Stimulated activated CD8-positive, alpha-beta memory T cell treated with anti-CD3 and anti-CD28 coated beads, Interleukin-4, amount 100 ng/mL, for 1 hour (primary cell): ENCODE results near the gene MPDU1.
"Not testable (repeated sequence)": the region's sequence is repeated elsewhere in the genome, so short reads cannot be mapped to it uniquely, and the experiment has no call there.

Experiments used
- DNase-seq, 2 donors: peaks; one replicate each; pipeline ENCODE4 v3.0.0-alpha.2; 2020; ENCODE audit warnings: low read depth in 2 of 2, low spot score in 1 of 2

Gene MPDU1

DNA sequence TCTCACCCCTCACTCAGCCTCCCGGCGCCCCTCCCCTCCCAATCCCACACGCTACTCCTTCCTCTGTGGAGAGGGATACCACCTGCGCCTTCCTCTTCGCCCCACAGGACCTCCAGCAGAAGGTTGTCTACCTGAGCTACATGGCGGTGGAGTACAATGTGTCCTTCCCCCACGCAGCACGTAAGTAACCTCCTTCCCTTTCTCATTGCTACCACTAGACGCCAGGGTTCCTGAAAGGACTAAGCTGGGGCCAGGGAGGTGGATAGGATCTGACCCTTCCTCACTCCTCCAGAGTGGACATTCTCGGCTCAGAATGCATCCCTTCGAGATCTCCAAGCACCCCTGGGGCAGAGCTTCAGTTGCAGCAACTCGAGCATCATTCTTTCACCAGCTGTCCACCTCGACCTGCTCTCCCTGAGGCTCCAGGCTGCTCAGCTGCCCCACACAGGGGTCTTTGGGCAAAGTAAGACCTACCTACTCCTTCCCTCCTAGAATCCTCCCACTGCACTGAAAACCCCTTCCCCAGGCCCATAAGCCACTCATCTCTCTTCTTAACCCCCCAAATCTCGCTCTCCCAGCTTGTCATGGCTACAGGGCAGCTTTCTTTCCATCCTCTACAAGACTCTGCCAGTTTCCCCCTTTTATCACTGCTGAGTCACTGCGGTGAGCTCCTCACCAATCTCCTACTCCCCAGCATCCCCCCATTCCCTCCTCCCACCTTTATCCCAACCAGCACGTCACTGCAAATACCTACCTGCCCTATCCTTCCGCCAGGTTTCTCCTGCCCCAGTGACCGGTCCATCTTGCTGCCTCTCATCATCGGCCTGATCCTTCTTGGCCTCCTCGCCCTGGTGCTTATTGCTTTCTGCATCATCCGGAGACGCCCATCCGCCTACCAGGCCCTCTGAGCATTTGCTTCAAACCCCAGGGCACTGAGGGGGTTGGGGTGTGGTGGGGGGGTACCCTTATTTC lies 2.8 kb upstream of the MPDU1 start:
- DNase-seq, result no peak

DNA sequence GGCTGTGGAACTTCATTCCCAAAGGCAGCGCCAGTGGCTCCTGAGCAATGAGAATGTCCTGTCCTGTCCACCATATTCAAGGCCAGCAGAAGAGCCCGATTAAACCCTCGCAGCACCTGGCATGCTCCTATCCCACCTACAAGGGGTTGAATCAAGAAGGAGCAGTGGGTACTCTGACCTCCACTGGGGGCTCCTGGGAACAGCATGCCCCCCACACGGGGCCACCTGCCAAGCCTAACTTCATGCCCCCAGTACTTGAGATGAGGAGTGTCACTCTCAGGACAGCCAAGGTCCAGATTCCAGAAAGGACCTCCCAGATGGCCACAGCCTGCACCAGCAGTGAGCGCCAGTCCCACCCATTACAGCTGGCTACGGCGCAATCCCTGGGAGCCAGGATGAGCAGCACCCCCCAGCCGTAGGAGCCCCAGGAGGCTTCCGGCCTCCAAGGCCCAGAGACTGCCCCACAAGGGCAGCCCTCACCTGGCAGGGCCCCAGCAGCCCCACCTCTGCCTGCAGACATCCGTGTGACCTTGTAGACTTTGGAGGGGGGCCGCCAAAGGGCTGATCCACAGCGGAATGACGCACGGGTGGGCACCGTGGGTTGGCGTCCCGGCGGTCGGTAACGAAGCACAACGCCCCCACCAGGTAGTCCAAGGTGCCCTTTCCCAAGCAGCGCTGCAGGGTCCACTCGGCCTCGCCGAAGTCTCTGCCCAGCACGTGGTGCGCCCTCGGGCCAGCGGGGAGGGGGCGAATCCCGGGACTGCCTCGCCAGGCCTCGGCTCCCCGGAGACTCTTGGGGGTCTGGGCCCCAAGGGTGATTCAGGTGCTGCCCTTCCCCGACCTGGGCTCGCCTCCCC lies 1.0 kb upstream of the MPDU1 start:
- DNase-seq, result no peak

GRCh38 chr17:7586673-7587419 lies 3.2 kb downstream of the MPDU1 start:
- no peak for DNase-seq

DNA sequence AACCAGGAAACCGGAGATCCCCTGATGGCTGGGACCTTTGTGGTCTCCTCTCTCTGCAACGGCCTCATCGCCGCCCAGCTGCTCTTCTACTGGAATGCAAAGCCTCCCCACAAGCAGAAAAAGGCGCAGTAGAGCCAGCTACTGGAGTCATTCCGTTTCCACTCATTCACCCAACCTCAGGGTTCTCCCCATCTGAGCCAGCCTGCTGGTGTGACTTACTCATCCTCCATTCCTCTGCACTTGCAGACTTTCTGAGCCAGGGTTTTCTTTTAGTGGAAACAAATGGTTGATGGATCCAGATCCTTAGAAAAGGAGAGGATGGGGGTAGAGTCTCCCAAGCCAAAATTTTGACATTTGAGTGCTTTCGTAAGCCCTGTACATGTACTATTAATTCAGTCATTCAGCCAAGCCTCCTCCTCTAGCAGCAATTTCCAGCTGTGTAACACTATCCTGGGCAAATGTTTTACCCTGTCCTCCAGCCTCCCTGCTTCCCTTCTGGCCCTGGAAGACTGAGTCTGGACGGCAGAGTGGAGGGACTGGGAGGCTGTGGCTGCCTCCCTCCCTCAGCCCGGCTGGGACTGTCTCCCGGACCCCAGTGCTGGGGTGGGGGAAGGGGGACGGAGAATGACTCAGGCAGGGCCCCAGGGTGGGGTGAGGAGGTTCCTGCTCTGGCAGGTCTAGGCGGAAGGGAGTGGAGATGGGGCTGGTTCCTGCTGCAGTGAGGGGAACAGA lies 3.9 kb downstream of the MPDU1 start:
- no peak for DNase-seq

GRCh38 chr17:7588553-7589203 lies 5.0 kb downstream of the MPDU1 start:
- DNase-seq, result no peak

DNA sequence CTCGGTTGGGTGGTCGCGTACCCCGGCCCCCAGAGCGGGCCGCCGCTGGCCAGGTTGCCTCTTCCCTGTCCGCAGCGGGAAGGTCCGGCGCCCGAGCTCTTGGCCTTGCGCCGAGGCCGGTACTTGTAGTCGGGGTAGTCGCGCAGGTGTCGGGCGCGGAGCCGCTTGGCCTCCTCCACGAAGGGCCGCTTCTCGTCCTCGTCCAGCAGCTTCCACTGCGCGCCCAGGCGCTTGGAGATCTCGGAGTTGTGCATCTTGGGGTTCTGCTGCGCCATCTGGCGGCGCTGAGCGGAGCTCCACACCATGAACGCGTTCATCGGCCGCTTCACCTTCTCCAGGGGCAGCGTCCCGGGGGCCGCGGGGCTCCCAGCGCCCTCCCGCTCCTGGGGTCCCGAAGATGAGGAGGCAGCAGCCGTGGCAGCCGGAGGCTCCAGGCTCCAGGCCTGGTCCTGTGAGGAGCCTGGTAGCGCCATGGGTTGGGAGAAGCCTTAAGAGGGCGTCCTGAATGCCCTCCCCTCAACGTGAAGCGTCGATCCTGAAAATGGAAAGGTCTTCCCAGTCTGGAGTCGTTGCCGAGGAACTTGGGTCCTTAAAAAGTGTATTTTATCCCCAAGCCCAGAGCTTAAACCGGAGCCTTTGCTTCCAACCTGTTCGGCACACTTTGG lies 5.7 kb downstream of the MPDU1 start:
- DNase-seq, result peak in 1 of 2 donors; percentile 43

DNA sequence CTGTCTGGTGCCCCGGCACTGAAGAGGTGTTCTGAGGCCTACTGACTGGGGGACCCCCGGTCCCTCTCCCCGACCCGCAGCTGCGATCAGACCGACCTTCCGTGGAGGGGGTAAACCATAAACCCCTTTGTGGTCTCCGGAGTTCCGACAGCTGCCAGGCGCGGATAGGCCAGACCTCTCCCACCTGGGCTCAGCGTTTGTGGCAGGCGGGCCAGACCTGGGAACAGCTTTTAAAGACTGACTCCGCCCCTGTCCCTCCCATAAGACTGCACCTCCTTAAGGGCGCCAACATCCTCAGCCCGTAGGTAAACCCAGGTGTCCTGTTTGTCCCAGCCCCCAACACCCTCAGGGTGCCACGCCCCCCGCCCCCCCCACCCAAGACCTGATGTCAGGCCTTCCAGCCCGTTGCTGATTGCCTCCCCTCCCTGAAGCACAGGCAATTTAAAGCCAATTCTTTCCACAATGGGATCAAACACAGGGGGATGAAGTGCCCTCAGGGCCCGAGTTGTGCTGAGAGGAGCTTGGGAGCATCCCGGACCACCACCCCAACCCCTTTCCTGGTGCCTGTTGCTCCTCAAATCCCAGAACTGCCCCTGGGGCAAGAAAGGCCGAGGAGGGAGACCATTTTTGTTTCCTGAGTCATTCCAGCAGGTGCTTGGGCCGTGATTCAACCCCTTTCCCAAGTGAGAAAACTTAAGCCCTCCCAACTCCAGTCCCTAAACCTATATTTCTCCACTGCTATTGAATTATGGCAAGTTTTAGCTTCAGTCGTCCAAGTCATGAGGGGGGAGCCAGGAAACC lies 6.4 kb downstream of the MPDU1 start, which contains the start of gene SOX15:
Gene SOX15, minus strand, starts transcription at position 204 of the 801 bp plus-strand sequence. CDS start 418 bp downstream, outside the sequence.
- no peak for DNase-seq

DNA sequence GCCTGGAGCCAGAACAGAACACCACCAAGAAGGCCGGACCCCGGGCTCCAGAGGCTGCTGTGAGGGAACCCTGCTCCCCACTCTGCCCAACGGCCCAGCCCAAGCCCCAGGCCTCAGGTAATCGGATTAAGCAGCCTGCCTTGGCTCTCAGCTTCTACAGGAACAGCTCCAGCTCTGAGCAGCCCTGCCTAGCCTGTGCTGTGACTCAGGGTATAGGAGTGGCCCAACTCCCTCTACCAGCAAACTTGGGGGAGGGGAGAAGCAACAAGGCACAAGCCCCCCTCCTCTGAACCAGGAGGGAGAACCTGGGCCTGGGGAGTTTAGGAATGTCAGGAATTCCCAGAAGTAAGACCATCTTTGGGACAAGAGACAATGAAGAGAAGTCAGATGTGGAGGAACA lies 7.1 kb downstream of the MPDU1 start:
- DNase-seq, result no peak

DNA sequence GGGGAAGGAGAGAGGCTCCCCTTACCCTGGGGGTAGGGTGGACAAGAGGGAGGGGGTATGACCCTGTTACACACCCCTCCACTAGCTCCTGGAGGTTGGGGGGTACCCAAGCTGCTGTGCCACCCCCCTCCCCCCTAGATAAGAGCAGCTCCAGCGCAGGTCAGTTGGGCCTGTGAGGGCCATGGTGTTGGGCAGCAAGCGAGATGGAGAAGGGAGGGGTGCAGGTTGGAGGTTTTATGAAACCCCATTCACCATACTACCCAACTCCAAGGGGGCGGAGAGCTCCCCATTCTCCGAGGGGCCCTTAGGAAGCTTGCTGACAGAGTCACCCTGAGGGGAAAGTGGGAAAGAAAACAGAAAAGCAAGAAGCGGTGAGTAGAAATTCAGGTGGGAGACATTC lies 7.9 kb downstream of the MPDU1 start:
- DNase-seq, result no peak

GRCh38 chr17:7592422-7593021 lies 8.9 kb downstream of the MPDU1 start:
- DNase-seq, result no peak

- no peak for DNase-seq
Measured at GRCh38 chr17:7593296-7593695, 9.6 kb downstream of the MPDU1 start.

DNA sequence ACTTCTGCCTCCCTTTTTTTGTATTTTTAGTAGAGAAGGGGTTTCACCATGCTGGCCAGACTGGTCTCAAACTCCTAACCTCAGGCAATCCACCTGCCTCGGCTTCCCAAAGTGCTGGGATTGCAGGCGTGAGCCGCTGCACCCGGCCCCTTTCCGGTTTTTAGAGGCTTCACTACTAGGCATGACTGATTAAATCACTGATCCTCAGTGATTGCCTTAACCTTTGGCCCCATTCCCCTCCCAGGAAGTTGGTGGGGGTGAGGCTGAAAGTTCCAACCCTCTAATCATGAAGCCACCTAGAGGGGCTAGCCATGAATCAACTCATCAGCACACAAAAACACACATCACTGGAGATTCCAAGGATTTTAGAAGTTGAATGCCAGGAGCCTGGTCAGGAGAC lies 13.9 kb downstream of the MPDU1 start:
- not testable (repeated sequence) for DNase-seq

- no peak for DNase-seq
Measured at GRCh38 chr17:7606280-7606679, 22.6 kb downstream of the MPDU1 start.

GRCh38 chr17:7610641-7611040 lies 27.0 kb downstream of the MPDU1 start:
- DNase-seq, result no peak

GRCh38 chr17:7611635-7612293 lies 28.1 kb downstream of the MPDU1 start:
- no peak for DNase-seq

DNA sequence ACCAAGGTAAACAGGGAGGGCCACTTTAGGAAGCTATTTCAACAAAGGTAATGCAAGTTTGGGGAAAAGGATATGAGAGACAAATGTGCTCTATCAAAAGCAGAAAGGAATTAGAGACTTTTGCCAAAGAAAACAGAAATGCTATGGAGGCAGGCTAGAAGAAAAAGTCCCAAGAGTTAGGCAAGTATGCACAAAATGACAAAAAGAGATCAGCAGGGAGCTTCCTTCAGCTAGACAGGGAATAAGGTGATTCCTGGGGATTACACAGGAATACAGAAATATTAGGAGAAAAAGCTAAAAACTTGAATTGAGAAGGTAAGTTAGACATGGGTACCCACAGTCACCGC lies 28.6 kb downstream of the MPDU1 start:
- DNase-seq, result no peak

GRCh38 chr17:7613769-7614424 lies 30.2 kb downstream of the MPDU1 start:
- DNase-seq, result no peak
